ENCODE results near the gene CDA.

CDA gene

DNA sequence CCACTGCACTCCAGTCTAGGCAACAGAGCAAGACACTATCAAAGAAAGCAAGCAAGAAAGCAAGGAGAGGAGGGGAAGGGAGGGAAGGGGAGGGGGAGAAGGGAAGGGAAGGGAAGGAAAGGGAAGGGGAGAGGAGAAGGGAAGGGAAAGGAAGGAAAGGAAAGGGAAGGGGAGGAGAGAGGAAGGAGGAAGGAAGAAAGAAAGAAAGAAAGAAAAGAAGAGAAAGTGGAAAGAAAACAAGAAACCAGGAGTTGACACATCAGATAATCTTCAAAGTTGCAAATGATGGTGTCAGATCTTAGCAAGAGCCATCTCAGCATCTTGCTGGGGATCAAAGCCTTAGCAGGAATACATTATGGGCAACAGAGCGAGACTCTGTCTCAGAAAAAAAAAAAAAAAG lies 14.9 kb upstream of the CDA start:
- TF ChIP-seq, protein P1, sequence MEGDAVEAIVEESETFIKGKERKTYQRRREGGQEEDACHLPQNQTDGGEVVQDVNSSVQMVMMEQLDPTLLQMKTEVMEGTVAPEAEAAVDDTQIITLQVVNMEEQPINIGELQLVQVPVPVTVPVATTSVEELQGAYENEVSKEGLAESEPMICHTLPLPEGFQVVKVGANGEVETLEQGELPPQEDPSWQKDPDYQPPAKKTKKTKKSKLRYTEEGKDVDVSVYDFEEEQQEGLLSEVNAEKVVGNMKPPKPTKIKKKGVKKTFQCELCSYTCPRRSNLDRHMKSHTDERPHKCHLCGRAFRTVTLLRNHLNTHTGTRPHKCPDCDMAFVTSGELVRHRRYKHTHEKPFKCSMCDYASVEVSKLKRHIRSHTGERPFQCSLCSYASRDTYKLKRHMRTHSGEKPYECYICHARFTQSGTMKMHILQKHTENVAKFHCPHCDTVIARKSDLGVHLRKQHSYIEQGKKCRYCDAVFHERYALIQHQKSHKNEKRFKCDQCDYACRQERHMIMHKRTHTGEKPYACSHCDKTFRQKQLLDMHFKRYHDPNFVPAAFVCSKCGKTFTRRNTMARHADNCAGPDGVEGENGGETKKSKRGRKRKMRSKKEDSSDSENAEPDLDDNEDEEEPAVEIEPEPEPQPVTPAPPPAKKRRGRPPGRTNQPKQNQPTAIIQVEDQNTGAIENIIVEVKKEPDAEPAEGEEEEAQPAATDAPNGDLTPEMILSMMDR (IDR thresholded peaks at IDR 0.05; ENCODE audit: insufficient read depth, low read depth, low read length, missing control alignments) = no peak
- no peak overlapping the region for H3K4me3 ChIP-seq (ENCODE audit: low read length)
- DNase-seq (ENCODE audit: low read depth) = no peak

DNA sequence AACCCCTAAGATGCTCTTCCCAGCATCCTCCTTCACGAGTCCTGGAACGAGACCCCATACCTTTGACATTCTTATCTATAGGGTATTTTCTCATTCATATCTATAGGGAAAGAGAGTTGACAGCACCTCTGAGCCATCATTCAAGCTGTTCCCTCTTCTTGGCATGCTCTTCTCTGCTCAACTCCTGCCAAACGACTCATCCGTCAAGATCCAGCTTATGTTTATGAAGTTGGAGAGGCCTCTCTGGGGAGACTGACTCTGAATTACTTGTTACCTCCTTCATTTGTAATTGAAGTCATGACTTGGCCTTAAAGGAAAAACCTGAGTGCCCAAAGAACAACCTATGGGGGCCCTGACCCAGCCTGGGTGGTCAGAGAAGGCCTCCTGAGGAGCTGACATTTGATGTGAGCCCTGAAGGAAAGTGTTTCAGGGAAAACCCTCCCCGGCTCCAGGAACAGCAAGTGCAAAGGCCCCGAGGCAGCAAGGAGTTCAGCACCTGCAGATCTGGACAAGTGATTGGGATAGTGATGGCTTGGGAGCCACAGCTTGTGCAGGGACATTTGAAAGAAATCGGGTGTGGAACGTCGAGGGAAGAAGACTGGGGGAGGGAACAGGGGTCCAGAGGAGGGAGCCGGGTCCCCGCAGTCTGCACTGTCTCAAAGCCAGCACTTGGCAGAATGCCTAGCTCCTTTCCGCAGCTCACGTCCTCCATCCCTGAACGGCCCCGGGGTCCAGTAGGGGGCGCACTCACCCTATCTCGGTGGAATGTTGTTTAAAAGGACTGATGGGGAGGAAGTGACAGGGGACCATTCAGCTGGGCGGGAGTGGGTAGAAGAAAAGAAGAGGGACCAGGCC lies 14.0 kb upstream of the CDA start:
- TF ChIP-seq, protein P1 (IDR thresholded peaks at IDR 0.05; ENCODE audit: insufficient read depth, low read depth, low read length, missing control alignments) = peak; percentile 73
- peak; percentile 84 for DNase-seq (ENCODE audit: low read depth)
- H3K4me3 ChIP-seq (ENCODE audit: low read length) = no peak overlapping the region

DNA sequence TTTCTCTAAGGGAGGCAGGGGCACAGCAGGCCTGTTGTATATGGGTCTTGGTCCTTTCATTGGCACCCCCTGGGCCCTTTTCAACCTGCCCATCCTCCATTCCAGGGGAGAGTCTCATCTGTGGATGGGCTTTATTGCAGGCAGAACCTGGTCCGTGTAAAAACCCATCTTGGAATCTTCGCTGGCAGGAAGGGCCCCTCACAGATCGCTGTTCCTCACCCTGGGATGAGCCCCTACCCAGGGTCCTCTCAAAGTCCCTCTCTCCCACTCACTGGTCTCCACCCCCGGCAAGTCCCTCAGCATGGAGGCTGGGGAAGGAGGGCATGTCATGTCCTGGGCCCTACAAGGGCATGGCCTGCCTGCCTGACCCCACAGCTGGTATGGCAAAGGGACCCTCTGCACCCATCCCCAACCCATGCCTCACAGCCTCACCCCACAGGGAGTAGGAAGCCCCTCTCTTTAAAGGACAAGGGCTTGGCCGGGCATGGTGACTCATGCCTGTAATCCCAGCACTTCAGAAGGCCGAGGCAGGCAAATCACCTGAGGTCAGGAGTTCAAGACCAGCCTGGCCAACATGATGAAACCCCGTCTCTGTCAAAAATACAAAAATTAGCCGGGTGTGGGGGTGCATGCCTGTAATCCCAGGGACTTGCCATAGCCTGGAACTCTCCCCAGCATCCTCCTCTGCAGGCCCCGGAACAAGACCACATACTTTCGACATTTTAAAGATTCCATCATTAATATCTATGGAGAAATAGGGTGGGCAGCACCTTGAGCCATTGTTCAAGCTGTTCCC lies 13.2 kb upstream of the CDA start:
- TF ChIP-seq, protein P1 (IDR thresholded peaks at IDR 0.05; ENCODE audit: insufficient read depth, low read depth, low read length, missing control alignments) = no peak
- DNase-seq (ENCODE audit: low read depth) = no peak
- H3K4me3 ChIP-seq (ENCODE audit: low read length) = no peak overlapping the region

DNA sequence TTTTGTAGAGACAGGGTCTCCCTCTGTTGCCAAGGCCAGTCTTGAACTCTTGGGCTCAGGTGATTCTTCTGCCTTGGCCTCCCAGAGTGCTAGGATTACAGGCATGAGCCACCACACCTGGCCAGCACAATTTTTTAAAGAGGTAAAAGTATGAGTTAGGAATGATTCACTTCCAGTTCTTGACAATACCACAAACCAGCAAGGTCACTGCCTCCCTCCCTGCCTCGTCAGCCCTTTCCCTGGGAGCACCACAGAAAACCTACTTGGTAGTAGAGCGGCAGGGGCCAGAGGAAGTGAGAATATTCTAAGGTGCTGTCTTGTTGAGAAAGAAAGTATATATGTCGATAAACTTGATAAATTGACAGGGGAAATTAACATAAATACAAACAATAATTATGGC lies 10.8 kb upstream of the CDA start:
- TF ChIP-seq, protein P1 (IDR thresholded peaks at IDR 0.05; ENCODE audit: insufficient read depth, low read depth, low read length, missing control alignments) = no peak
- H3K4me3 ChIP-seq (ENCODE audit: low read length) = no peak overlapping the region
- DNase-seq (ENCODE audit: low read depth) = peak; percentile 82

DNA sequence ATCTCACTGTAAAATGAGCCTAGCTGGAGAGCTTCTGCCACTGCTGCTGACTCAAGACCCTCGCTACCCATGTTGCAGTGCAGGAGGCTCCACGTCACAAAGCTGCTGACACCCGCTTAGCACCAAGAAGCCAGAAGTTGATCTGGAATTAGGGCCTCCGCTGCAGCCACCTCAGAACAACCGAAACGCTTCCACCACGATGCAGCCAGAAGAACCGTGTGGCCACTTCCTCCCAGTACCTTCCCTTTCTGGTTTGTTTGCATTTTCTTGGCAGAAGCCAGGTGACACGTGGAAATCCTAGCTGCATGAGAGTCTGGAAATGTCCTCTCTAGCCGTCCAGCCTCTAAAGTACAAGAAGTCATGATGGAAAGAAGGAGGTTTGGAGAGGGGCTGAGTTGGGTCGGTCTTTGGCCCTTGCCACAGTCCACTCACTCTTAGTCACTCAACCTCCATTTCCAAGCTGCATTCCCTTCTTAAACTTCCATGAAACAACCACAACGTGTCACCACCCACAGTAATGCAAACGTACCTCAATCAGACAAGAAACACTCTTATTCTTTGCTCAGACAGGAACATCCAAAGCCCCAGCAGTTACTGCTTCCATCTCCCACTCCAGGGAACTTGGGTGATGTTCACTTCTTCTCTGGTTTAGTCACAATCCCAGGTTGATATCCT lies 10.0 kb upstream of the CDA start:
- DNase-seq (ENCODE audit: low read depth) = peak; percentile 21
- TF ChIP-seq, protein P1 (IDR thresholded peaks at IDR 0.05; ENCODE audit: insufficient read depth, low read depth, low read length, missing control alignments) = no peak
- no peak overlapping the region for H3K4me3 ChIP-seq (ENCODE audit: low read length)

DNA sequence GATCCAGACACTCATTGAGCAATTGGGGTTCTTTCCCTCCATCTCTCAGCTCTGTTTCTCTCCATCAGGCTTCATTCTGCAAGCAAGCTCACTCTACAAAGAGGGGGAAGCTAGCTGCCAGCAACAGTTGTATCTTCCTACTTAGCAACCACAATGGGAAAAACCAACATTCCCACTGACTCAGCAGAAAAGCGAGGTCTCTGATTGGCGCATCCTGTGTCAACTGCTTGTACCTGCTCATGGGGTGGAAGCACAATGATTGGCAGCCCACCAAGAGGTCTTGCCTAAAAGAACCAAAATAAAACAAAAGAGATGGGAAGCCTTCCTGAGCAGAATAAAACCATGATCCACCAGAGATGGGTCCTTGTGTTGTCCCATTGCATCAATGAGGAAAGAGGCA lies 4.0 kb upstream of the CDA start:
- DNase-seq (ENCODE audit: low read depth) = peak; percentile 20
- H3K4me3 ChIP-seq (ENCODE audit: low read length) = no peak overlapping the region
- TF ChIP-seq, protein P1 (IDR thresholded peaks at IDR 0.05; ENCODE audit: insufficient read depth, low read depth, low read length, missing control alignments) = no peak

Data from epithelial cell of esophagus (primary cell).